MV-4-11 (cell line): ENCODE data around the gene EMP3.

Experiments
- DNase-seq: peaks from one replicate; lab custom pipeline; 2025; lab: John Stamatoyannopoulos, UW

EMP3 gene

GRCh38 chr19:48379058-48379457 lies 53.7 kb downstream of the EMP3 start:
- no peak for DNase-seq
